ENCODE measurements around the gene LTBP1. TPM values are rescaled to one million over a fixed set of nuclear protein-coding genes. Genes with fewer than 3 reads are reported as not detected.

Gene LTBP1
- total RNA-seq, 1 donor from 2014 or later, result 327 TPM

GRCh38 chr2:33370636-33371265 lies 424.0 kb downstream of the LTBP1 start:
- H3K9me3 Mint-ChIP-seq (ENCODE audit: unreplicated experiment), result no peaks in the 10 kb centered on the region
- no peak for TF ChIP-seq CTCF (IDR thresholded peaks at IDR 0.05; ENCODE audit: unreplicated experiment)
- no peak for DNase-seq (ENCODE audit: low spot score)
- no peak overlapping the region for H3K4me3 Mint-ChIP-seq (ENCODE audit: unreplicated experiment)
- no peak overlapping the region for H3K27ac Mint-ChIP-seq (ENCODE audit: unreplicated experiment)
- H3K36me3 Mint-ChIP-seq (ENCODE audit: low read depth, unreplicated experiment), result peaks cover 33% of the 10 kb centered on the region
- no peaks in the 10 kb centered on the region for H3K4me1 Mint-ChIP-seq (ENCODE audit: unreplicated experiment)
- H3K27me3 Mint-ChIP-seq (ENCODE audit: unreplicated experiment), result peaks cover 4% of the 10 kb centered on the region

GRCh38 chr2:33371304-33372090 lies 424.7 kb downstream of the LTBP1 start:
- Mint-ChIP-seq H3K4me3 (ENCODE audit: unreplicated experiment) (peak overlapping the region; percentile 14), H3K4me1 (ENCODE audit: unreplicated experiment) (no peaks in the 10 kb centered on the region), H3K9me3 (ENCODE audit: unreplicated experiment) (no peaks in the 10 kb centered on the region), H3K27me3 (ENCODE audit: unreplicated experiment) (peaks cover 4% of the 10 kb centered on the region), H3K27ac (ENCODE audit: unreplicated experiment) (no peak overlapping the region), H3K36me3 (ENCODE audit: low read depth, unreplicated experiment) (peaks cover 30% of the 10 kb centered on the region)
- TF ChIP-seq CTCF (IDR thresholded peaks at IDR 0.05; ENCODE audit: unreplicated experiment), result no peak
- no peak for DNase-seq (ENCODE audit: low spot score)

GRCh38 chr2:33372940-33373553 lies 426.3 kb downstream of the LTBP1 start:
- DNase-seq (ENCODE audit: low spot score), result peak; percentile 24
- H3K27me3 Mint-ChIP-seq (ENCODE audit: unreplicated experiment), result peaks cover 1% of the 10 kb centered on the region
- peaks cover 29% of the 10 kb centered on the region for H3K36me3 Mint-ChIP-seq (ENCODE audit: low read depth, unreplicated experiment)
- H3K9me3 Mint-ChIP-seq (ENCODE audit: unreplicated experiment), result no peaks in the 10 kb centered on the region
- no peak overlapping the region for H3K4me3 Mint-ChIP-seq (ENCODE audit: unreplicated experiment)
- no peaks in the 10 kb centered on the region for H3K4me1 Mint-ChIP-seq (ENCODE audit: unreplicated experiment)
- H3K27ac Mint-ChIP-seq (ENCODE audit: unreplicated experiment), result no peak overlapping the region
- TF ChIP-seq CTCF (IDR thresholded peaks at IDR 0.05; ENCODE audit: unreplicated experiment), result peak; percentile 91

GRCh38 chr2:33373986-33374385 lies 427.2 kb downstream of the LTBP1 start:
- H3K9me3 Mint-ChIP-seq (ENCODE audit: unreplicated experiment), result no peaks in the 10 kb centered on the region
- TF ChIP-seq CTCF (IDR thresholded peaks at IDR 0.05; ENCODE audit: unreplicated experiment), result no peak
- DNase-seq (ENCODE audit: low spot score), result no peak
- peaks cover 1% of the 10 kb centered on the region for H3K27me3 Mint-ChIP-seq (ENCODE audit: unreplicated experiment)
- peaks cover 33% of the 10 kb centered on the region for H3K36me3 Mint-ChIP-seq (ENCODE audit: low read depth, unreplicated experiment)
- H3K4me1 Mint-ChIP-seq (ENCODE audit: unreplicated experiment), result peaks cover 4% of the 10 kb centered on the region
- no peak overlapping the region for H3K4me3 Mint-ChIP-seq (ENCODE audit: unreplicated experiment)
- no peak overlapping the region for H3K27ac Mint-ChIP-seq (ENCODE audit: unreplicated experiment)

GRCh38 chr2:33375054-33375453 lies 428.3 kb downstream of the LTBP1 start:
- no peak overlapping the region for H3K27ac Mint-ChIP-seq (ENCODE audit: unreplicated experiment)
- no peaks in the 10 kb centered on the region for H3K9me3 Mint-ChIP-seq (ENCODE audit: unreplicated experiment)
- peaks cover 9% of the 10 kb centered on the region for H3K4me1 Mint-ChIP-seq (ENCODE audit: unreplicated experiment)
- no peak overlapping the region for H3K4me3 Mint-ChIP-seq (ENCODE audit: unreplicated experiment)
- peaks cover 1% of the 10 kb centered on the region for H3K27me3 Mint-ChIP-seq (ENCODE audit: unreplicated experiment)
- TF ChIP-seq CTCF (IDR thresholded peaks at IDR 0.05; ENCODE audit: unreplicated experiment), result no peak
- DNase-seq (ENCODE audit: low spot score), result no peak
- H3K36me3 Mint-ChIP-seq (ENCODE audit: low read depth, unreplicated experiment), result peaks cover 25% of the 10 kb centered on the region
